DOHH2 (cell line): ENCODE data around the gene KLK3.

Source experiments
- CTCF ChIP-seq: fragments of 200-600 bp; sonication (generic); IDR thresholded peaks from one replicate; pipeline ENCODE4 v1.5.1; 2014; ENCODE audit warnings: antibody characterized with exemption, mild to moderate bottlenecking, low read depth, low read length; ENCODE audit not compliant: poor library complexity, severe bottlenecking
- EZH2phosphoT487 ChIP-seq: fragments of 200-600 bp; sonication (generic); IDR thresholded peaks from 2 replicates; pipeline ENCODE4 v1.6.1; 2017; ENCODE audit warnings: borderline replicate concordance, mild to moderate bottlenecking, antibody characterized with exemption, low read length, moderate library complexity, mixed read lengths

DNA sequence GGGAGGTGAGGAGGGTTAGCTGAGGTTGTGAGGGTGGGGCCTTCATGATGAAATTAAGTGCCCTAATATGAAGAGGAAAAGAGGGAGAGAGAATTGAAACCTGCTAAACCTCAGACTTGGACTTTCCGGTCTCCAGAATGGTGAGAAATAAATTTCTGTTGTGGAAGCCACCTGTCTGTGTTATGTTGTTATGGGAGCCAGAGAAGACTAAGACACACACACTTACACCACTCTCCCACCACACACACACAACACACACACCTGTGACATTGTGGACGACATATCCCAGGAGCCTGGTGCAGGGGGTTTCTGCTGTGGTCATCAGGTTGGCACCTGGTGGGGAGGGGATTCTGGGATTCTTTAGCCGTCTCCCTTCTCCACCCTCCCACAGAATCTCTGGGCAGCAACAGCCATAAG is 42.5 kb downstream of the KLK3 start:
- TF ChIP-seq CTCF = no peak
- TF ChIP-seq EZH2phosphoT487 = no peak
